Colonic mucosa (tissue), 4 donors: ENCODE measurements around the gene RFX8. TPM values are rescaled to one million over a fixed set of nuclear protein-coding genes. Genes with fewer than 3 reads are reported as not detected.
"Not testable (repeated sequence)": the region's sequence is repeated elsewhere in the genome, so short reads cannot be mapped to it uniquely, and the experiment has no call there.

Experiments used
- DNase-seq: peaks from one replicate; pipeline ENCODE4 v3.0.0-alpha.2; 2020
- H3K27ac ChIP-seq: fragments of 200-600 bp; one replicate; pipeline ENCODE4 v1.8.0; 2021
- H3K27me3 ChIP-seq: fragments of 200-600 bp; one replicate; pipeline ENCODE4 v1.8.0; 2021
- H3K36me3 ChIP-seq: fragments of 200-600 bp; one replicate; pipeline ENCODE4 v1.8.0; 2021
- H3K4me1 ChIP-seq: fragments of 200-600 bp; one replicate; pipeline ENCODE4 v1.8.0; 2021; ENCODE audit warnings: mild to moderate bottlenecking
- H3K4me3 ChIP-seq: fragments of 200-600 bp; one replicate; pipeline ENCODE4 v1.8.0; 2021
- H3K9ac ChIP-seq, 2 donors: one replicate each; pipeline ENCODE4 v1.7.0; 2013; ENCODE audit warnings: control low read depth in 2 of 2, low read depth in 2 of 2, low read length in 2 of 2
- H3K9me3 ChIP-seq: fragments of 200-600 bp; one replicate; pipeline ENCODE4 v1.8.0; 2021
- CTCF ChIP-seq: fragments of 200-600 bp; IDR thresholded peaks from one replicate; pipeline ENCODE4 v1.8.0; 2022; ENCODE audit warnings: antibody characterized with exemption, mild to moderate bottlenecking
- intact Hi-C: fragments of 100-400 bp; cut with DNase I; formaldehyde crosslinking; loops from one replicate; pipeline ENCODE4 v1.14.1; 2022
- total RNA-seq, 2 donors: library from RNA; stranded (reverse); fragmentation: NEBNext Ultra II Directional in 1 of 2; extraction: Animal tissue kit (Norgen Biotek cat#: 25700) in 1 of 2; gene quantifications; one replicate each; pipeline ENCODE4 v1.2.1, GENCODE V29; 2021
- donor health status: healthy.
- donor health status: DM: no; HTN: no; CAD: no.
- donor health status: DM: no; HTN: no; CAD: no.

Gene RFX8
- total RNA-seq, 2 donors from 2014 or later: not detected

GRCh38 chr2:101354420-101355311 is 120.2 kb downstream of the RFX8 start:
- DNase-seq: no peak
- Histone ChIP-seq H3K27me3 (no peaks in the 10 kb centered on the region), H3K4me1 (no peaks in the 10 kb centered on the region), H3K9ac (no peak overlapping the region), H3K9me3 (no peaks in the 10 kb centered on the region), H3K27ac (no peak overlapping the region), H3K4me3 (no peak overlapping the region), H3K36me3 (no peaks in the 10 kb centered on the region)
- intact Hi-C loops: no loop called here
- TF ChIP-seq CTCF: no peak

- H3K4me3 ChIP-seq, H3K4me1 ChIP-seq, H3K36me3 ChIP-seq, intact Hi-C loops, H3K9me3 ChIP-seq, H3K27me3 ChIP-seq, H3K9ac ChIP-seq, H3K27ac ChIP-seq, DNase-seq: not testable (repeated sequence)
These were observed 122.3 kb downstream of the RFX8 start for GRCh38 chr2:101352631-101353030.

GRCh38 chr2:101351207-101351606 is 123.7 kb downstream of the RFX8 start:
- no peaks in the 10 kb centered on the region for H3K4me1 ChIP-seq
- no peaks in the 10 kb centered on the region for H3K9me3 ChIP-seq
- intact Hi-C loops: no loop called here
- H3K27ac ChIP-seq: no peak overlapping the region
- H3K36me3 ChIP-seq: no peaks in the 10 kb centered on the region
- no peak overlapping the region for H3K4me3 ChIP-seq
- DNase-seq: no peak
- H3K9ac ChIP-seq: no peak overlapping the region
- no peaks in the 10 kb centered on the region for H3K27me3 ChIP-seq
- no peak for TF ChIP-seq CTCF

- Histone ChIP-seq H3K4me3 (no peak overlapping the region), H3K4me1 (no peaks in the 10 kb centered on the region), H3K27me3 (no peaks in the 10 kb centered on the region), H3K36me3 (no peaks in the 10 kb centered on the region), H3K9ac (no peak overlapping the region), H3K9me3 (no peaks in the 10 kb centered on the region), H3K27ac (no peak overlapping the region)
- no peak for TF ChIP-seq CTCF
- no peak for DNase-seq
- intact Hi-C loops: no loop called here
These were observed 124.8 kb downstream of the RFX8 start for GRCh38 chr2:101349893-101350662.

- no peaks in the 10 kb centered on the region for H3K36me3 ChIP-seq
- intact Hi-C loops: no loop called here
- no peaks in the 10 kb centered on the region for H3K9me3 ChIP-seq
- H3K27ac ChIP-seq: no peak overlapping the region
- TF ChIP-seq CTCF: no peak
- DNase-seq: no peak
- no peaks in the 10 kb centered on the region for H3K4me1 ChIP-seq
- H3K27me3 ChIP-seq: no peaks in the 10 kb centered on the region
- no peak overlapping the region for H3K9ac ChIP-seq
- no peak overlapping the region for H3K4me3 ChIP-seq
These were observed 126.0 kb downstream of the RFX8 start for GRCh38 chr2:101348883-101349282.

Other genes with a start within 250 kb of the RFX8 start
- gene CNOT11, start 222.2 kb downstream of the RFX8 start, total RNA-seq: 10 to 100 TPM; 58.3 to 71.1 TPM
- 10 to 100 TPM; 39.6 to 54.8 TPM for gene RNF149, start 166.4 kb downstream of the RFX8 start, total RNA-seq
- under 1 TPM in 1 of 2 donors, not detected in 1; 0.56 TPM for gene CREG2, start 87.6 kb downstream of the RFX8 start, total RNA-seq
- 10 to 100 TPM; 26.8 to 30.7 TPM for gene MAP4K4, start 222.6 kb upstream of the RFX8 start, total RNA-seq